Germinal center (tissue), 1 donor: ENCODE measurements around the gene TBC1D16.
A peak's percentile ranks its signal among the peaks of the same experiment; 100 is the strongest.
"Not testable (repeated sequence)": the region's sequence is repeated elsewhere in the genome, so short reads cannot be mapped to it uniquely, and the experiment has no call there.

Experiments used
- DNase-seq: peaks from one replicate; pipeline ENCODE4 v3.0.0; 2012; ENCODE audit warnings: mixed read lengths, low spot score

Gene TBC1D16

DNA sequence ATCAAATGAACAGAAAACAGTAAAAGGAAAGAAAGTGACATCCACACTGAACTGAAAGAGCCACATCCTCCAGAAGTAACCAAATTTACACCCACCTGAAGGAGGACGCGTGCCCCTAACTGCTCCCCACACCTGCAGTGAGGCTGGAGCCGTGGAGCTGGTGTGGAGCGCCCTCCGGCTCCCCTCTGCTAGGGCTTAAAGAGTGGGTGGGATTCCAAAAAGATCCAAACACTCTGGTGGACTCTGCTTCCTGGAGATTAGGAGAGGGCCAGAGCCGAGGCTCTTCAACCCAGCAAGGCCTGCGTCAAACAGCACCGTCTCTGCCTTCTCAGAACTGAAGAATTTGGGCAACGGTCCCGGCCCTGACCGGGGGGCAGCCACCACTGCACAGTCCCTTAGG lies 16.0 kb upstream of the TBC1D16 start:
- no peak for DNase-seq

DNA sequence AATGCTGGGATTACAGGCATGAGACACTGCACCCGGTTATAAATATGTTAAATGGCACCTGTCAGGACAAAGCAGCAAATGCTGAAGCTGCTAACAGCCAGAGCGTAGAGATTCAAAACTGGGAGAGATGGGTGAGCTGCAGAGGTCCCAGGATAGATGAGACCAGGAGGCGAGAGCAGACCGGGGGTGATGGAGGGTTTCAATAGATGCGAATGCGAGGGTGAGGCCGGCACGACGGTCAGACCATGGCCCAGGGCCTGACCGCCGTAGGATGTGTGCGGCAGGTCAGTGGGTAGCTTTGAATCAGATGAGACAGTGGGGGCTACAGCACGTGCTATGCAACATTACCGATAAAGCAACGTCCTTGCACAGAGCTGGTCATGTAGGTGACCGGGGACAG lies 15.0 kb upstream of the TBC1D16 start:
- no peak for DNase-seq

DNA sequence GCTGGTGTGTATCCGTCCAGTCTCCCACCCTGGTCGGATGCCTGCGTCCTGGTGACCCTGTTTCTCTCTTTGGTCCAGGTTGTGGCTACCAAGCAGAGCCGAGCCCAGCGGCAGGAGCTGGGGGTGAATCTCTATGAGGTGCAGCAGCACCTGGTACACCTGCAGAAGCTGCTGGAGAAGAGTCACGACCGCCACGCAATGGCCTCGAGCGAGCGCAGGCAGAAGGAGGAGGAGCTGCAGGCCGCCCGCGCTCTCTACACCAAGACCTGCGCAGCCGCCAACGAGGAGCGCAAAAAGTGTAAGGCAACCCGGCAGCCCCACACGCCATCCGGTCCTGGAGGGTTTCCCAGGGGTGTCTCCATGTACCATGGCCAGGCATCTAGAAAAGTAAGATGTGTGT lies 14.3 kb upstream of the TBC1D16 start:
- DNase-seq = no peak

DNA sequence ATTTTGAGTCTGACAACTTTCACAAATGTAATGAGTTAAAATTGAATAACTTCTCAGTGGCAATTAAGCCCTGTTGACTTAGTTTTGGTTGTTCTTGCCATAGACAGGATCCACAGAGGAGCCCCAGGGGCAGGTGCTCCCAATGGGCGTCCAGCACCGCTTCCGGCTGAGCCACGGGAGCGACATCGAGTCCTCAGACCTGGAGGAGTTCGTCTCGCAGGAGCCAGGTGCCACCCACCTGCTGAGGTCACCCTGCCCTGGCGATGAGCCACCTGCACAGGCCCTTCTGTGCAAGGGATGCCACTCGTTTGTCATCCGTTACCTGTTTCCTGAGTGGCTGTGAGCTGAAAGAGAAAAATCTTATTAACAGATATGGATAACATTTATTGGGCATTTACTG lies 11.5 kb upstream of the TBC1D16 start:
- no peak for DNase-seq

DNA sequence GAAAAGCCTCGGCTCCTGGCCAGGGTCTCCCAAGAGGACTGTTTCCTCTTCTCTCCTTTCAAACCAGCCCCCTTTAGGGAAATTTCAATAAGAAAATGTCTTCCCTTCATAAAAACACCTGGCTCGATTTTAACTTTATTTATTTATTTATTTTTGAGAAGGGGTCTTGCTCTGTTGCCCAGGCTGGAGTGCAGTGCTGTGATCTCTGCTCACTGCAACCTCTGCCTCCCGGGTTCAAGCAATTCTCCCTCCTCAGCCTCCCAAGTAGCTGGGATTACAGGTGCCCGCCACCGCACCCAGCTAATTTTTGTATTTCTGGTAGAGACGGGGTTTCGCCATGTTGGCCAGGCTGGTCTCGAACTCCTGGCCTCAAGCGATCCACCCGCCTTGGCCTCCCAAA lies 11.0 kb upstream of the TBC1D16 start:
- not testable (repeated sequence) for DNase-seq

DNA sequence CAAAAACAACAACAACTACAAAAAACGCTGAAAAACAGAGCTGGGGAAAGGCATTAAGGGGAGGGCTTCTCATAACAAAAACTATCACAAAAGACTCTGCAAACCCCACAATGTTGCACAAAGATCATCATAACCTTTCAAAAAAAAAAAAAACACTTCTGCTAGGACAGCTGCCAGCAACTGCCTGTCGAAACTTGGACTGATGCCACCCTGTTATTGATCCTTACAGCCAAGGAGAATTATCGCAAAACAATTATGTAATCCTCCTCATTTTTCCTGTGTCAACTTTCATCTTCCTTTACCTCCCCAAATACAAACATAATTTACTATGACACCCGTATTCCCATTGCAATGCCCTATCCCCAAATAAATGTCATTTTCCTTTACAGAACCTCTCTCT lies 10.0 kb upstream of the TBC1D16 start:
- no peak for DNase-seq

DNA sequence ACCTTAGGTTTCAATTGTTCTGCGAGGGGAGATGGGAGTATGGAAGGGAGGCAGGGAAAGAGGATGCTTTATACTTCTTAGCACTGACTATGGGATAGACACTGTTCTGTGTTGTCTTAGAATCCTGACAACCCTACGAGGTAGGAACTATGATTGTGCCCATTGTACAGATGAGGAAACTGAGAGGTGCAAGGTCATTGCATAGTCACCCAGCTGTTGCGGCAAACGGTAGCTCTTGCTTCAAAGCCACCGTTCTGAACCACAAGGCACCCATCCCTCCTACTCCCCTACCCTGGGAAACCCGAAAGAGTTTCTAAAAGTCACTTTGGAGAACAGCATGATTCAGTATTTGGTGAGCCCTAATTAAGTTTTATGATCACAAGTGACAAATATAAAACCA lies 8.3 kb upstream of the TBC1D16 start:
- DNase-seq = no peak

DNA sequence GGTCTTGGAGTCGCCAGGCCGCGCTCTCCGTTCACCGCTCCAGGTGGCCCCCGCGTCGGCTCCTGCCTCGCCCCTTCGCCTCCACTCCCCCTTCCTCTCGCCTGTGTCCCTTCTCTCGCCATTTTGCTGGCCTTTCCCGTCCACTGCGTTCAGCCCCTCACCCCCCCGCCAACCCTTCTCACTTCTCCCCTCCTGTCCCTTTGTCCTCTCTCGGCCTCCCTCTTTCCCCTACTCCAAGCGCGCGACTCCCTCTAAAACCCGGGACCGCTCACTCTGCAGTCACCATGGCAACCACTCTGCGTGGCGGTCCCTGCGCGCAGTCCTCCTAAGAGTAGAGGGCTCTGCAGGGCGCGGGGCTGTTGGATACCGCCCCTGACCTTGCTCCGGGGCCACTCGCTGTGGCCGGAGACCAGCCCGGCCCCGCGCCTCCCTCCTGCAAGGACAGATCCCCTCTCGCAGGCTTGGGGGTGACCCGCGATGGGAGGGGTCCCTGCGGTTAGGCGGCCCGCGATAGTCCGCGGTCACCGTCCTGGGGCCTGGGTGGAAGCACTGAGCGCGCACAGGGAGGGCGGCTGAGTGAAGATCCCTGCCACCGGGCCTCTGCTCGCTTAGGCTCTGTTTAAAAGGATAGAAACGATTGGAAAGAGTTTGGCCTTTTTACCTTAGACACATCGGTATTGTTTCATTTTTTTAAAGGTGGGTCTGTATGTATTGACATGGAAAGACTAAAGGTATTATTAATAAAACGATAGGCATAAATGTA lies 1.2 kb upstream of the TBC1D16 start:
- DNase-seq = peak; percentile 14

DNA sequence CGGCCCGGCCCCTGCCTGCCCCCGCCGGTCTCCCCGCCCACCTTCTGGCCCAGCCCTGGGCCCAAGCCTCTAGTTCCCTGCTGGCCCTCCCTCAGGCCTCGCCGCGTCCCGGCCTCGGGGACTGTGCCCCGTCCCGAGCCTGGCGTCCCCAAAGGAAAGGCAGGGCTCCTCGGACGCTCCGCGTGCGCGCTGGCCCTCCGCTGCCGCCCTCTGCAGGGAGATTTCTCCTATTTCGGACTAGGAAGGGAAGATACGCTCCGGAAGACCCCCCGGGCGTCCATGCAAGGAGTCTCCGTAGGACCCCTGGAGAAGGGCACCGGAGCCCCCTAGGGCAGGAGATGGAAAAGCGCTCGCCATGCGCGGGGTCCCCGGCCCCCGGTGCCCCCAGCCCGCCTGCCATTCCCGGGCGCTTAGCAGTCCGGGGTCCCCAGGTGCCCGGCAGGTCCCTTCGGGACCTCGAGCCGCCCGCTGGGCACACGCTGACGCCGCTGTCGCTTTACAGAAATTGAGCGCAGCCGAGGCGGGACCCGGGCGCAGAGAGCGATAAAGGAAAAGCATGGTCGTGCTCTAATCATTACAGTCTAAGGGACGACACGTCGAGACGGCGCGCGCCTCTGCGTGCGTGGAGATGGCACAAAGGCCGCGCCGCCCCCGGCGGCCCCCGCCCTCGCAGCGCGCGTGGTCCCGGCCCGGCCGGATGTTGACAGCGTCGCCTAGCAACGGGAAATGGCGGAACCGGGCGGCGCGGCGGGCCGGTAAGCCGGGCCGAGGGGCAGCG lies 454 bp upstream of the TBC1D16 start, which contains the start of gene CCDC40:
CCDC40 (plus strand) TSS at position 706 of the 778 bp plus-strand sequence; CDS start at position 727, 21 bp downstream.
- peak; percentile 80 for DNase-seq

DNA sequence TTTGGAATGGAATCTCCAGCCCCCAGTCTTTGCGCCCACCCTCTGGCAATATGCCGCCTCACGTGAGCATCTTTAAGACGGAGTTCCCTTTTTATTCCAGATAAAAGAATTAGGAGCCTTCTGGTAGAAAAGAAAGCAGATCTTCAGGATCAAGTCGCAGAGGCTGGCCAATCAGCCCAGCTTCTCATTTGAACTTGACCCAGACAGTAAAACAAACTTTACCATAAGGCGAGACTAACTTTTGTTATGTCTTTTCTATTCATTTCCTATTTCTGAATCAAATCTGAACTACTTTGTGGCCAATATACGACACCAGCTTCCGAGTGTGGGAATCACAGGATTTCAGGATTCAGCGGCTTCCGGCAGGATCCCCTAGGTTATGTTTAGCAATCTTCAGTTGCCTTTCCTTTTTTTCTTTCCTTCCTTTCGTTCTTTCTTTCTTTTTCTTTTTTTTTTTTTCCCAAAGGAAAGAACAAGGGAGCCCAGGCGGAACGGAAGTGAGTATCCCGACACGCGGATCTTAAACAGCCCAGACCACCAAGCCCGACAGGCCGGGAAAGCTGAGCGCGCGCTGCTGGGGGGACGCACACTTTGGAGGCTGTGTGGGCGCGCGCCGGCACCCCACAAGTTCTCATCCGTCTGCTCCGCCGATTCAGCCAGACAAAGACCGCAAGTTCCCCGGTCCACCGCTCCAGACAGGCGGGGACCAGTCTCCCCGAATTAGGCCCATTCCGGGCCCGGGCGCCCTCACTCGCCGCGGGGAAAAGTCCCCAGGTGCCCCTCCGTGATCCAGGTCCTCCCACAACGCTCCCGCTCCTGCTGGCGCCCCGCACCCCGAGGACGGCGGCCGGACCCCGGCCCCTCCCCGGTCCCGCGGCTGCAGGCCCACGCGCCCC lies 633 bp downstream of the TBC1D16 start:
- peak; percentile 54 for DNase-seq

DNA sequence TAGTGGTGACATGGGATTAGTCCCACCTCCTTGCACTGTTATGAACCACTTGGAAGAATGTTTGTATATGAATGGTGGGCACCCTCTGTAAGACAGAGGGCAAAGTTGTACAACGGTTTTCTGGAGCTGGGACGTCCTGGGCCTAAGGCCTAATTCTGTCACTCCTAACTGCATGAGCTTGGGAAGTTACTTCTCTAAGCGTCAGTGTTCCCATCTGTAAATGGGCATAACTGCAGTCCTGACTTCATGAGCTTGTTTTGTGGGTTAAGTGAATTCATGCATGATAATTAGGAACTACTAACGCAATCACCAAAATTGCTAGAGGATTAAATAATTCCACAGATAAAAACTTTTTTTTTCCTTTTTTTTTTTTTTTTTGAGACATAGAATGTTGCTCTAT lies 1.8 kb downstream of the TBC1D16 start:
- DNase-seq = no peak

DNA sequence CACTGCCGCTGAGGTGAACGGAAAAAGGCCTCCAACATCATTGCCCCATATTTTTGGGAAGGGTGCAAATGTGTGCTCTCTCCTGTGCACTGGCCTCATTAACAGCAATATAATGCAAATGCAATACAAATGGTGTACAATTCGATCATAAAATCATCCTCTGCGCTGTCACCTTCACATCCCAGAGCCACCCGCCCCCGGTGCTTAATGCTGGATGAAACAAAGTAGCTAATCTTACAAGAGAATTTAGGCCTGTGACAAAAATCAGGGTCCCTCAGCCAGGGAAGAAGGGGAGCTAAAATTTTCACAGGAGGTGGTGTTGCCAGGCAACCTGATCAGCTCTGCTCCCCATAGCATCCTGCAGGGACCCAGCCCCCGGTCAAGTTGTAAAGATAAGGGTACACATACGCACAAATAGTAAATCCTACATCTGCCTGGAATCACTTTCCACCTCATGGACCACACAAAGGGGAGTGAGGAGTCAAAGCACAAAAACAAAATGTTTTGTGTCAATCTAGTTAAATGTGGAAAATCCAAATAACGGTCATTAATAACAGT lies 3.0 kb downstream of the TBC1D16 start:
- no peak for DNase-seq

DNA sequence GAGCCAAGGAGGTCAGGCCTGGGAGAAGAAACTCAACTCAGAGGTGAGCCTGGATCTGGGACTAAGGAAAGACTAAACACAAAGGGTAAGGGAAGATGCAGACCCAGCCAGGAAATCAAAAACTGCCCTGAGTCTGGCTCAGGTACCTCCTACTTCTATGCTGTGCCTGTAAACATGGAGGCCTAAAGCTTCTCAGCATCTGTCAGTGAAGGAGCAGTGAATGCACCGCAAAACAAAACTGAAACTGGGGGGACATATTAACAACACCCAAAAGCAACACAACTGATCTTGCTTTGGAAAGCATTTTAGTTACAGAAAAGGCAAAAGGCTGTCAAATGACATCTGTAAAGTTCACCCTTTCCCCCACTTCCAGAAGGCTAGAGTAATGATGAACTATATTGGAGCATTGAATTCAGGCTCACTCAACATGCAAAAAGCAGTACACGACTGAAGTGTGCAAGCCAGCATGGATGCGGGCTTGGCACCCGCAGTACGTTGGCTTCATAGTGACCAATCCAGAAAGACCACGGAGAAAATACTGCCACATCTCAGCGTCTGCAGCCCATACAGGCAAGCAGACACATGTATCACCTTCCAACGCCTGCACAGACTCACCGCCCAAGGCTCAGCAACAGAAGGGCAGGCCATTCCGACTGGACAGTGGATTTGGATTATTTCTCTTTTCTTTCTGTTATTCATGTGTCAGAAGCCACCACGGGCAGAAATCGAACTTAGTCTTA lies 3.8 kb downstream of the TBC1D16 start:
- no peak for DNase-seq

DNA sequence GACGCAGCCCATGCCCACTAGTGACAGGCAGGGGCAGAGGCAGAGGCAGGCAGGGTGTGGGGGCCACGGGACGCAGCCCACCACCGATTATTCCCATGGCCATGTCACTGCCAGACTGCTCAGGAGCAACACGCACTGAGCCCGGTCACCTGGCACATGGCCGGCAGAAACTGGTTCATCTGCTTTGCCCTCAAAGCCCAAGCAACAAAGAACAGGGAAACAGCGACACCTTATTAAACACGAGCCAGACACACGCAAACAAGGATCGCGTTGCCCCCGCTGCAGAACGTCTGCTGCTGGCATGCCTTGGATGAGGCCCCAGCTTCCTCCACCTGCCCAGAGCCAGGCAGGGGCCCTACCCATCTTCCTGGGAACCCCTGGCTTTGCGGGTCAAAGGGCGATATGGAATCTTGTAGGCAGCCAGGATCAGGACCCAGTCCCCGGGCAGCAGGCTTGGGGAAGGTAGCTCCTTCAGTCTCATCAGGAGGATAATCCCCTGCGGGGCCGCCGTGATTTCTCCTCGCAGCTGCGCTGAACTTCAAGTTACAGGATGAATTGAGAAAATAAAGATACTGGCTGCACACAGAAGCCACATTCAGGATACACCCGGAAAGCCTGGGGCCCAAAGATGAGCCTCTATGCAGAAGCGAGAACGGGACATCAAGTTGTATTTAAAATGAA lies 4.8 kb downstream of the TBC1D16 start:
- no peak for DNase-seq

DNA sequence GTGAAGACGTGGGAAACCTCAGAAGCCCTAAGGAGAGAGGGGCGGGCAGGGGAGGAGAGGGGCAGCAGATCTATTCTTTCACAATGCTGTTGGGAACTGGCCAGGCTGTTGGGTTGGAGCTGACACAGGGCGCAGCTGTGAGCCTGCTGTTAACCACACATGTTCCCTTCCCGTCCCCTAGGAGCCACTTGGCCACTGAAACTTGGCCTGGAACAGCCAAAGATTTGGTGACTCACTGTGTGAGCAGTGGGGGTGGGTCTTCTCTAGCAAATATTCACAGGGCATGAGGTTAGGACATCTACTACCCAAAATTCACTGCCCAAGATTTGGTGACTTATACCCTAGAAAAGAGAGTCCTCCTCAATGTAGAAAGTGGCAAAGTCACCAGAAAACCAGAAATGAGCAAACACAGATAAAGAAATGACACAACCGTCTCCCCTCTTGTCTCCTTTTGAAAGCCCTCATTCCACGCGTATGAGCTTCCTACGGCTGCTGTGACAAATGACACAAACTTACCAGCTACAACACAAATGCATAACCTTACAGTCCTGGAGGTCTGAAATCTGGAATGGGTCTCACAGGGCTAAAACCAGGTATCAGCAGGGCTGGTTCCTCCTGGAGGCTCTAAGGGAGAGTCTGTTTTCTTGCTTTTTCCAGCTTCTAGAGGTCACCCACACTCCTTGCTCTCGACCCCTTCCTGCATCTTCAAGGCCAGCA lies 6.3 kb downstream of the TBC1D16 start:
- DNase-seq = no peak

DNA sequence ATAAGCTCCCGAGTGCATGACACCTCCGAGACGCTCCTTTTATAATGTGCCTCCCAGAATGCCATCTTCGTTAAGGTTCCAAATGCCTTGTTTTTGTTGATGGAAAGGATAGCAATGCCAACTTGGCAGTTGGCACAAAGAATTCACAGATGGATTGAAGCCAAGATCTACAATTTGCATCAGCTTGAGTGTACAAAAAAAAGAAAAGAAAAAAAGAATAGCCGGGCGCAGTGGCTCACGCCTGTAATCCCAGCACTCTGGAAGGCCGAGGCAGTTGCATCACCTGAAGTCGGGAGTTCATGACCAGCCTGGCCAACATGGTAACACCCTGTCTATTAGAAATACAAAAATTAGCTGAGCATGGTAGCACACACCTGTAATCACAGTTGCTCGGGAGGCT lies 7.6 kb downstream of the TBC1D16 start:
- DNase-seq = no peak

DNA sequence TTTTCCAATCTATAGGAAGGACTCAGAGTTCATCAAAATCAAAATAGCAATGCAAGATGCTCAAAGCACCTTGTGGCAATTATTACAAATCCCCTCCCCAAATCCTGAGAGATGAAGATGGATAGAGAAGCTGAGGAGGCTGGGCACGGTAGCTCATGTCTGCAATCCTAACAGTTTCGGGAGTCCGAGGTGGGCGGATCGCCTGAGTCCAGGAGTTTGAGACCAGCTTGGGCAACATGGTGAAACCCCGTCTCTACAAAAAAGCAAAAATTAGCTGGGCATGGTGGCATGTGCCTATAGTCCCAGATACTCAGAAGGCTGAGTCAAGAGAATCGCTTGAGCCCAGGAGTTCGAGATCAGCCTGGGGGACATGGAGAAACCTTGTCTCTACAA lies 8.6 kb downstream of the TBC1D16 start:
- DNase-seq = no peak

DNA sequence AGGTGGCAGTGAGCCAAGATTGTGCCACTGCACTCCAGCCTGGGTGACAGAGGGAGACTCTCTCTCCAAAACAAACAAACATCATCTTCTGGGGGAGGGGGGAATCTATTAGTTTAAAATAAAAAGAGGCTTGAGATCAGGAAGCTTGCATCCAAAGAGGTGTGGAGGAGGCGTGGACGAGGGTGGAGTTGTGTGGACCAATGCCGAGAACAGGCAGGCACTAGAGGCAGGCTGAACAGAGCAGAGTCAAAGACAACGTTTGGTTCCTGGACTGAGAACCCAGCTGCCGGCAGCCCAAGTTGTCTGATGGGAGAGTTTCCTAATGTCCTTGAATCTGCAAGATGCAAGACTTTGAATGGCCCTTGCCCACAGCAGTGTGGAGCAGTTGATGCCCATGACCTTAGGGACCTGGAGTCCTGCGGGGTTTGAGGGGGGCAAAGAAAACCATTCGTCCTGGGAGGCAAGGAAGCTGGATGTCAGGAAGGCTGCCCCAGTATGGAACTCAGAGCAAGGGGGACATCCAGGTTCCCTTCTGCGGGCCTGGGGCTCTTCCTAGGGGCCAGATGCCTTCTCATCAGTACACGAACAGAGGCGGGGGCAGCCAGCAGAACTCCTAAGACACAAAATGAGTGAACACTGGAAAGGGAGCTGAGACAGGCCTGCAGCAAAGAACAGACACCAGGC lies 9.2 kb downstream of the TBC1D16 start:
- DNase-seq = no peak

DNA sequence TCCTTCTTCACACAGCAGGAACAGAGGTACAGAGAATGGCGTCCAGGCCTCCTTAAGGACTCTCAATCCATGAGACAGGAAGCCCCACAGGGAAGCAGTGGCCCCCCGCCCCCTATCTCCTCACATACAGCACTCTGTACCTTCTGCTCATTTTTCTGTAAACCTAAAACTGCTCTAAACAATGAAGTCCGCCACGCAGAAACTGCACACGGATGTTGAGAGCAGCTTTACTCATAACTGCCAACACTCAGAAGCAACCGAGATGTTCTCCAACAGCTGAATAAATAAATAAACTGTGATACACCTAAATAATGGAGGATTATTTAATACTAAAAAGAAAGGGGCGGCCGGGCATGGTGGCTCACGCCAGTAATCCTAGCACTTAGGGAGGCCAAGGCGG lies 9.9 kb downstream of the TBC1D16 start:
- DNase-seq = no peak

DNA sequence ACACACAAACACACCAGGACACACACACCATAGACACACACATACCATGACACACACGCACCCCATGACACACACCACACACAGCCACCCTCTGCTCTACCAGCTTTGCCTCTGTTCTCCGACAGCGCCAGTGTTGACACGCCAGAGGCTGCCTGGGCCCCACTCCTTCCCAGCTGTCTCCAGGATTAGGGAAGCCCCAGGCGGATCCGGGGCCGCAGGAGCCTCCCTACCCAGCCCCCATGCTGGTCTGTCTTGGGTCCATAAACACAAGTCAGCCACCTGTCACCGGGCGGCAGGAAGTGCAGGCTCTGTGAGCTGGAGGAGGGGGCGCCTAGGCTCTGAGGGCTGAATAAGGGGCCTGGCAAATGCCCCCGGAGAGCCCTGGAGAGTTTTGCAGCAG lies 10.5 kb downstream of the TBC1D16 start:
- DNase-seq = no peak
